Cerebellar nuclear complex (tissue), 1 donor: ENCODE results near the gene SEMA7A.

Source experiments
- DNase-seq, 2 experiments: peaks; one replicate each; lab custom pipeline; 2025; lab: John Stamatoyannopoulos, UW

The SEMA7A gene

DNA sequence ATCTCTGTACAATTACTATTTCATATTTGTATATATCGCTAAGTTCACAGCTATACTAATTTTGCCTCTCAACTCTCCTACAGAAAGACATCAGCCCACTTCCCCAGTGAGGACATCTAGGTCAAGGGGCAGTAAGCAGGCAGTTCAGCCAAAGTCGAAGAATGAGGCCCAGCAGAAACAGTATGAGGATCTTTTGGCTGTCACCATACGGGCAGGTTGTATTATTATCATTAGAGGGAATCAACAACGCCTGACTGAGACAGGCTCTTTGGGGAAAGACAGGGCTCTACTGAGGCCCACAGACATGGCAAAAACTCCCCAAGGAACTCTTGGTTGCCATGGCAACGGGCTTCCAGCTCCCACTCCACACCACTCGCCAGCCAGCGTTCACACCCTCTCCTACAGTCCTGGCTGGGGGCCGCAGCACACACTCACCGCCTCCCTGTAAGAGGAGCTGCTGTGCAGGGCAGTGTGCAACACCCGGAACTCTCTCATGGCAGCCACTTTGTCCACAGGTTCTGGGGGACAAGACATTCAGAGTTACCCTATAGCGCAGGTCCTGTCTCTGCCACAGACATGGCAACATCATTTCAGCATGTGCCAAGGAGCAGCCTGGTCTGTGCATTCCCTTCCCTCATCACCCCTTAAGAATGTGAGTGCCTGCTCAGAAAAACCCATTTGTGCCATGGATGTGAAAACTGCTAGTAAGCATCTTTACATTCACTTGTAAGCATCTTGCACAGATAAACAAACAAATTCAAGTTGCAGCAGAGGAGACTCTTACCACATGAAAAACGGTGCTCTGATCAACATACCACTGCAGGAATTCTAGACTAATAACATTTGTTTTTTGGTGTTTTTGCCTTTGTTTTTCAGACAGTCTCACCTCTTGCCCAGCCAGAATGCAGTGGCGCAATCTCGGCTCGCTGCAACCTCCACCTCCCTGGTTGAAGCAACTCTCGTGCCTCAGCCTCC, 18.4 kb upstream of the SEMA7A start:
- DNase-seq, result no peak

GRCh38 chr15:74451322-74451721, 17.6 kb upstream of the SEMA7A start:
- no peak for DNase-seq

- DNase-seq, result peak; percentile 59 to 72
Observed at GRCh38 chr15:74449643-74450205, 16.0 kb upstream of the SEMA7A start.

DNA sequence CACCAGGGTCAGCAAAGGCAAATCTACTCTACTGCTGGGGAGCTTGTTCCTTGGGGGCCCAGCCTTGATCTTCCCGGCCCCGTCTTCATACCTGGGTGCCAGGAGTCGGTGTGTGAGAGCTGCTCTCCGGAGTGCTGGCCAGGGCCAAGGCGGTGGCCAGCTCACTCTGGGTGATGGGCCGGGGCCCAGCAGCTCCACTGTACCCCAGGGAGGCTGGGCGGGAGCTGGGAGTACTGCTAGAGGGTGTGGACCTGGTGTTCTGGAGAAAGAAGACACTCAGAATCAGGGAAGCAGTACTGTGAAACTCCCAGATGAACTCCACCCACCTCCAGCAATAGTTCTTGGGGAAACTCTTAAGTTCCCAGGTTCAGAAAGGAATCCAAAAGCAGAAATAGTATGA, 15.3 kb upstream of the SEMA7A start:
- DNase-seq, result no peak

GRCh38 chr15:74445816-74446763, 12.3 kb upstream of the SEMA7A start:
- no peak for DNase-seq

GRCh38 chr15:74444106-74445062, 10.6 kb upstream of the SEMA7A start:
- DNase-seq, result no peak

GRCh38 chr15:74443100-74443909, 9.5 kb upstream of the SEMA7A start:
- no peak for DNase-seq

GRCh38 chr15:74442604-74443003, 8.8 kb upstream of the SEMA7A start:
- DNase-seq, result no peak

DNA sequence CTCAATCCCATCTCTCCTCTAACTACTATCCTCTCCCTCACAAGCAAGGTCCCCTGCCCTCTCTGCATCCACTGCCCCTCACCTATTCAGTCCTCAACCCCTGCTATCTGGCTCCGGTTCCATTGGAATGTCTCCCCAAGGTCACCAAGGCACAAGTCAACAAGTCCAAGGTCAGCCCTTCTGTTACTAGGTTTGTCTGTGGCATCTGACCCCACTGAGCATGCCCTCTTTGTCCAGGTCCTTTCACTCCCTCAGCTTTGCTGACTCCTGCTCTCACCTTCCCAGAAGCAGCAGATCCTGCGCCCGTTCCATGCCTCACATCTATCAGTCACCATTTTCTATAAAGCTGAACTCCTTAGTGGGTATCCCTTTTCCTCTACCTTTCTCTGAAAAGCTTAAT, 8.3 kb upstream of the SEMA7A start:
- no peak for DNase-seq

GRCh38 chr15:74441248-74441941, 7.6 kb upstream of the SEMA7A start:
- no peak for DNase-seq

DNA sequence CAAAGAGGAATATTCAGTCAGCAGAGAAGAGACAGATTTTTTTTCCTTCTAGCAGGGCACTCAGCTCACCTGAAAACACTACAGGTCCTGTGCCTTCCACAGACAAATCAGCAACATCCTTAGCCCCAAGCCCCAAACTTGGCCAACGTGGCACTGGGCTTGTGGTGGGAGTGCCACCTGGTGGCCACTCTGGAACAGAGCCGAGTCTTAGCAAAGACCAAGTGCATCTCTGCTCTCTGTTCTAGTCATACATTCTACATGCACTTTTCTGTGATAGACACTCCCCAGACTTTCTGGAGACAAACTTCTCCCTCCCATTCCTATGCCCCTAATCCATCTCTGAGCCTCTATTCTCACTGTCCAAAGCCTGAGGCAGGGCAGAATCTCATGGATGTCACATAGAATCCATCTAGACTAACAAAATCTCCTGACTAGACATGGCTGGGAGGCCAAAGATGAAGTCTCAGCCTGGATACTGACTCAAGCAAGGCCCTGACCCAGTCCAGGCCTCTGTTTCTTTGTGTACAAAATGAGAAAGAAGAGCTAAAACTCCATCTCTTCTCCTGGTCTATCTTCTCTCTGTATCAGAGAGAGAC, 5.1 kb upstream of the SEMA7A start:
- peak in 1 of 2 experiments; percentile 81 for DNase-seq

- no peak for DNase-seq
Observed at GRCh38 chr15:74438206-74438605, 4.4 kb upstream of the SEMA7A start.

DNA sequence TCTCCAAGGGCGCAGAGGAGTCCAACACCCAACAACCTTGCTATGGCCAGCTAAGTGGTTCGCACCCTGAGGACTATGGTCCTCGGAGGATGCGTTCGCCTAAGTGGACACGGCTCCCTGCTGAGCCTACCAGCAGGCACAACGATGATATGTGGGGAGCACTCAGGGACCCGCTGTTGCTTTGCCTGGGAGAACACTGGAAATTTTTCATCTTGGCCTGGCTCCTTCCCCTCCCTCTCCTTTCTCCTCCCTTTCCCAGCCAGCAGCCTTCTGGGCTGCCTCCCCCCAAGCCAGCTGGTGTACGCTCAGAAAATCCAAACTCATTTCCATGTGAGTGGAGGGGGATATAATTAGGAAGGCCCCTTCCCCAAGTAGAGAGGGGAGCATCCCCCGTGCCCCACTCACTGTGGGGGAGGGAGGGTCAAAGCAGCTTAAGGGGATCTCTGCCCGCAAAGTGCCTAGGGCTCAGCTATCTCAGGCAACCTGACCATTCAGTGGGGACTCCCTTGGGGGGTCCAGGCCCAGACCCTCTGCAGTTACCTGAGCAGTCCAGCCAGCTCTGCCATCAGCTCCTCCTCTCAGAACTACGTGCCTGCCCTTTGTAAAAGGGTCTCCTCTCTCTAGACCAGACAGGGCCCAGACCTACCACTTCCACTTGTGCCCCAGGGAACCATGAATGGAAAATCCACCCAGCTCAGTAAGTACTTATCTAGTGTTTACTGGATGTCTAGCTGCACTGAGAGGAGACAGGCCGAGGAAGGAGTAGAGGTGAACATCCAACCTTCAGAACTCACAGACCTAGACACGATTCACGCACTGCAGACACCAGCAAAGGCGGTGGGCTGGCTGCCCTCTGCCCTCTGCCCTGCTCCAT, 742 bp upstream of the SEMA7A start:
- DNase-seq, result peak in 1 of 2 experiments; percentile 24

- no peak for DNase-seq
Observed at GRCh38 chr15:74432968-74433591, 678 bp downstream of the SEMA7A start.

DNA sequence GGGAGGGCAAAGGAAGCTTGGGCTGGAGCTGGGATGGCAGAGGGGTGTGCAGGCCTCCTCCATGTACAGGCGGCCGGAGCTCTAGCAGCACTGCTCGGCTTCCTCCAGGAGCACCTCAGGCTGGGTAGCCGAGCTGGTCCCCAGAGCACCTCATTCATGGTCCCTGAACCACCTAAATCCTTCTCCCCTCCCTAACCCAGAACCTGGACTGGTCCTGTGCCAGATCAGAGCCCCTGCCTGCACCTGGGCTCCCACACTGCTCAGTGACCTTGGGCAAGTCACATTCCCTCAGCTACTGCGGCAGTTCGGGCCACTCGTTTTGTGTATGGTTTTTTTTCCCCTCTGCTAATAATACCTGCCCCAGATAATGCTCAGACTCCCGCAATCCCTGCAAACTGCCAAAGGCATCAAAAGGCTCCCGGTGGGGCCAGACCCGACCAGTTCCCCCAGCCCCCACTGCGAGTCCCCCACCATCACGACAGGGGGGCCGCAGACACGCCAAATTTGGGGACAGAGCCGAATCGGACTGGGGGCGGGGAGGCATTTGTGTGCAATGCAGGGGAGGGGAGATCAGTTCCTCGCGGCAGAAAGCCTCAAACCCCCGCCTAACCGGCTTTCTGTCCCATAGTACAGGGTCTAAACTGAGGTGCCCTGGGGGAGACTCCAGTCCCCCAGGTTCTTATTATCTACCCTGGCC, 1.3 kb downstream of the SEMA7A start:
- no peak for DNase-seq

GRCh38 chr15:74431645-74432044, 2.1 kb downstream of the SEMA7A start:
- no peak for DNase-seq

GRCh38 chr15:74431116-74431515, 2.6 kb downstream of the SEMA7A start:
- DNase-seq, result no peak
